ENCODE measurements around the gene SBNO2.

SBNO2 gene

DNA sequence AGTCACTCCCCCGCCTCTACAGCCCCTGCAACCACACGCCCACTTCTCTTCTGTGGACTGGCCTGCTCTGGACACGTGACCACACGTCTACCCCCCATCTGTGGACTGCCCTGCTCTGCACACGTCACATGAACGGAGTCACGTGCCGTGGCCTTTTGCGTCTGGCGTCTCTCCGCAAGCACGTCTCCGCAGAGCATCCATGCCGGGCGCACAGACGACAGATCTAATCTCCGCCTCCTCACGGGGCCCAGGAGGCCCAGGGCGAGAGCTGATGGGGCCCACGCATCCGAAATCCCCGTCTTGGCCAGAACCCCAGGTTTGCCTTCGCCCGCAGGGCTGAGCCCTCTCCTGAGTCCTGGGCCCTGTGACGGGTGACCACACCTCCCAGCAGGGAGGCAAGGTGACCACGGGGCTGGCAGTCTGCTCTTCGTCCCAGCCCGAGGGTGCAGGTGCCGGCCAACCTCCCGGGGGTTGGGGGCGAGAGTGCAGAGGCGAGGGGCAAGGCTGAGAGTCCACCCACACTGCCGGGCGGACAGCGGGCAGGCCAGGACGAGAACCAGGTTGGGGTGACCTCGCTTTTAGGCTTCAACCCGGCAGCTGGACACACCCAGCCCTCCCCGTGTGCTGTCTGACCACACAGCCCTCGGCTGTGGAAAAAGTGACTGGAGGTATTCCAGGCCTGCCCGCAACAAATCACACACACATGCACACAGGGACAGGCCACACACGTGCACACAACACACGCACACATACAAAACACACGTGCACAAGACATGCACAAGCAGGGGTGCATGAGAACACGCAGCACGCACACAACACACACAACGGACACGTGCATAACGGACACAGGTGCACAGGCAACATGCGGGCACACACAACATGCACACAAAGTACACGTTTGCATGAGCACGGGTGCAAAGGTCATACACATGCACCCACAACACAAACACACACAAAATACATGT lies 3.9 kb downstream of the SBNO2 start:
- no peak for DNase-seq (ENCODE audit: low read depth in 1 of 2, low spot score in 1 of 2)

DNA sequence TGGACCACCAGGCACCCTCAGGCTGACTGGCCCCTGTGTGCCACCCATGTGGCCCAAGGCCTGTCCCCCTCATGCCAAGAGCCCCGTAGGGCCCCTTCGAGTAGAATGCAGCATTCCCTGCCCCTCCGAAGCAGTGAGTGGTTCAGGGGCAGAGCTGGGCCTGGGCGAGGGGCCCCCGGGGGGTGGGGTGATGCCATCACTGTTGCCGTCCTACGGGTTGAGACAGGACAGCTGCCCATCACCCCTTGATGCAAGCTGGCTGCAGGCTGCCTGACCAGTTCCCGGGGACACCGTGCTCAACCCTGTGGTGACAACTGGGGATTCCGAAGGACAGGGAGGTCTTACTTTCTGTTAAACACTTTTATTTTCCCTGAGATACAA lies 4.7 kb downstream of the SBNO2 start:
- no peak for DNase-seq (ENCODE audit: low read depth in 1 of 2, low spot score in 1 of 2)

DNA sequence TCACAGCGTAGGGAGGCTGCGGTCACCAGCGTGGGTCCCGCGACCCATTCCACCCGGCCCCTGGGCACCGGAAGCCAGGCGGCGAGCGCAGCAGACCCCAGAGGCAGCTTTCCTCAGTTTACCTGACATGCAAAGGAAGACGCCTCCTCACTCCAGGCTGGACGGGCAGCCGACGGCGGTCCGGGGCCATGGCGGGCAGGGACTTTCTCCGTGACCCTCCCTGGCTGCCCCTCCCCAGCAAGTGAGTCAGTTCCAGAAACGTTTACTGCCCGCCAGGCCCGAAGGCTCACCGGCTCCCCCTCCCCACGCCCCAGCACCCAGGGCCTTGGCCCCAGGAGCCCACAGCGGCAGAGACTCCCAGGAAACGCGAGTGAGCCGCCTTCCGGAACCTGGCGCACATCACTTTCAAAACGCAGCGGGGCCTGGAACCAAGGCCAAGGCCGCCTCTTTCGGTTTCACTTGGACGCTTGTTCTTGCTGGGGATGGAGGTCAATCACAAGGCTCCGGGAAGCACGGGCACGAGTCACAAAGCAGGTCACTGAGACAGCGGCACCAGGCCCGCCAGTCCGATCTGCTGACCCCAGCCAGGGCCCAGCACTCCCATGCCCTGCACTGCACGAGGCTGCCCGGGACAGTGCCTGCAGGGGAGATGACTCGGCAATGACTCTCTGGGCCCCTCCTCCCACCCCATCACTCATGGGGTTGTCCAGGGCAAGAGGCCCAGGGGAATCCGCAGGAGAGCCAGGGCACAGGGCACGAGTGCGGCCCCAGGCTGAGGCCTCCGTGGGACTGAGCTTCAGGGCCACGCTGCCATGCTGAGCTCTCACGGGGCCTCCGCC lies 5.3 kb downstream of the SBNO2 start:
- DNase-seq (ENCODE audit: low read depth in 1 of 2, low spot score in 1 of 2) = no peak

DNA sequence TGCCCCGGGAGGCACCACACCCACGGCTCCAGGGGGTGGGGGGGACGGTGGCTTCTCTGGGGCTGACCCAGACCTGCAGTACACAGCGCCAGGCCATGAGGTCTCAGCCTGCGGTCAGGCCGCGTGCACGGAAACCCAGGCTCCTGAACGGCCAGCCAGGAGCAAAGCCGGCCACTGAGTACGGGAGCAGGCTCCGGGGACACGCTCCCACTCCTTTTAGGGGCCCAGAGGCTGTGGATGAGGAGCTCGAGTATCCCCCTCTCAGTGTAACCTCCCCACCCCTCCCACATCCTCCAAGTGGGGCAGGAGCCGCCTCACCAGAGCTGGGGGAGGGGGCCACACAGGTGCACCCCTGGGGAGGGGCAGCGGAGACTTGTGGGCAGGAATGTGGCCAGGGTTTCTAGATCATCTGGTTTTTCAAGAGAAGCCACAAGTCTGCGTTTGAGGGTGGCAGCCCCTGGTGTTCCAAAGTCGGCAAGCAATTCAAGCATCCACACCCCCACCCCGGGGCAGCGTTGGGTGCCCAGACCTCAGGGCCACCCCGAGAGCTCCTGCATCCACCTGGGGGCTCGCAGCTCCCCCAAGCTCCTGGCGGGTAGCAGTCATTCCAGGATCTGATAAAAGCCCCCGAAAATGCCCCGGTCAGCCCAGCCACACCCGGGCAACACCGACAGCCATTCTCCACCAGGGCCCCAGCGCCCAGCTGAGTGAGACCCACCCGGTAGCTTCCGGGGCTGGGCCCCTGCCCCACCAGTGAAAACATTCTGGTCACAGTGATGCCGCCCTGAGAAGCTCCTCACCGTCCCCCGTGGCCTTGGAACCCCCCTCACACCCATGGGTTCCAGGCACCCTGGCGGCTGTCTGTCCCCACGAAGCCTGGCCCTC lies 6.1 kb downstream of the SBNO2 start:
- no peak for DNase-seq (ENCODE audit: low read depth in 1 of 2, low spot score in 1 of 2)

DNA sequence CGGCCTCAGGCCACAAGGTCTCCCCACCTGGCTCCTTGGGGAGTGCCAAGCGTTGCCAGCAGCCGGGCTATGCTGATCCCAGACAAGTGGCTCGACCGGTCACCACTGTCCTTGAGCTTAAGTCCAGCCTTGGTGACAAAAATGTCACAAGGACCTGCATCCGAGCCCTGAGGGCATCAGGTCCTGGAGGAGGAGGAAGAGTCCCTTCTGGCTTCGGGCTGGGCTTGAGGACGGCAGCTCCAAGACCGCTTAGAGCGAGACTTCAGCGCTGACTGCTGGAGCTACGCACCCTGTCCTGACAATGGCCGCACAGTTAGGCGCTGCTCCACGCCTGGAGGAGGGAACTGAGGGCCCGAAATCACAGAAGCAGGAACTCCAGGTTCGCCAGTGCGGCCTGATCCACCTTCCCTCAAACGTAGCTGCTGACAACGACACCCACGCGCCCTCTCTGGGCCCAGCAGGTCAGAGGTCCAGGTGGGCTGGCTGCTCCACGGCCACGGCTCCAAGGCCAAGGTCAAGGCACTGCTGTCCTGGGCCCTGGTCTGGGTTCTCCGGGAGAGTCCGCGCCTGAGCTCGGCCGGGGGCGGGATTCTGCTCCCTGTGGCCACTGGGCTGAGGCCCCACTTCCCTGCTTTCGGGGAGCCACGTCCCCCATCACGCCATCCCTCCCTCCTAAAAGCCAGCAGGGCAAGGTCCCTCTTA lies 7.0 kb downstream of the SBNO2 start:
- DNase-seq (ENCODE audit: low read depth in 1 of 2, low spot score in 1 of 2) = no peak

DNA sequence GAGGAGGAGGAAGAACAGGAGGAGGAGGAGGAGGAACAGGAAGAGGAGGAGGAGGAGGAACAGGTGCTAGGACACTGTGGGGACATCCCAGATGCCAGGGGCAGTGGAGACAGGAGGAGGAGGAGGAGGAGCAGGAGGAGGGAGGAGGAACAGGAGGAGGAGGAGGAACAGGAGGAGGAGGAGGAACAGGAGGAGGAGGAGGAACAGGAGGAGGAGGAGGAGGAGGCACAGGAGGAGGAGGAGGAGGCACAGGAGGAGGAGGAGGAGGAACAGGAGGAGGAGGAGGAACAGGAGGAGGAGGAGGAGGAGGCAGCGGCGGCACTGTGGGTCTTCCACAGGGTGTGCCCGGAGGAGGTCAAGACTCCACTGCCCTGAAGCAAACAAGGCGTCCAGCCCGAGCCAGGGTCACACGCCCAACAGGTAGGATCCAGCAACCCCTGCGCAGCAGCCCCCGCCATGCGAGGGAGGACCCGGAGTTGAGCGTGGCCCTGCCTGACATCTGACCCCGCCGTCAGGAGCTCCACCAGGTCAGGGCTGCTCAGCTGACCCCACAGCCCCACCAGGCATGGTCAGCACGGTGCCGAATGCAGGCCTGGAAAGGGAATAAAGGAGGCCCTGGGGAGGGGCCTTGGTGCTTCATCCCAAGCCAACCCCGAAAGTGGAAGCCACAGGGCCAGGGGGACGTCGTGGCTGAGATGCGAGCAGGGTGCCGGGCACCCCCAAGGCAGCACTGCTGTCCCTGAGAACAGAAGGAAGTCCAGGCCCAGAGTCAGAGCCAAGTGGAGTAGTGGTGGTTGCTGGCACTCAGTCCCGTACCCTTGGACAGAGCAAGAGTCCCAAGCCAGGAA lies 9.2 kb downstream of the SBNO2 start:
- DNase-seq (ENCODE audit: low read depth in 1 of 2, low spot score in 1 of 2) = no peak

DNA sequence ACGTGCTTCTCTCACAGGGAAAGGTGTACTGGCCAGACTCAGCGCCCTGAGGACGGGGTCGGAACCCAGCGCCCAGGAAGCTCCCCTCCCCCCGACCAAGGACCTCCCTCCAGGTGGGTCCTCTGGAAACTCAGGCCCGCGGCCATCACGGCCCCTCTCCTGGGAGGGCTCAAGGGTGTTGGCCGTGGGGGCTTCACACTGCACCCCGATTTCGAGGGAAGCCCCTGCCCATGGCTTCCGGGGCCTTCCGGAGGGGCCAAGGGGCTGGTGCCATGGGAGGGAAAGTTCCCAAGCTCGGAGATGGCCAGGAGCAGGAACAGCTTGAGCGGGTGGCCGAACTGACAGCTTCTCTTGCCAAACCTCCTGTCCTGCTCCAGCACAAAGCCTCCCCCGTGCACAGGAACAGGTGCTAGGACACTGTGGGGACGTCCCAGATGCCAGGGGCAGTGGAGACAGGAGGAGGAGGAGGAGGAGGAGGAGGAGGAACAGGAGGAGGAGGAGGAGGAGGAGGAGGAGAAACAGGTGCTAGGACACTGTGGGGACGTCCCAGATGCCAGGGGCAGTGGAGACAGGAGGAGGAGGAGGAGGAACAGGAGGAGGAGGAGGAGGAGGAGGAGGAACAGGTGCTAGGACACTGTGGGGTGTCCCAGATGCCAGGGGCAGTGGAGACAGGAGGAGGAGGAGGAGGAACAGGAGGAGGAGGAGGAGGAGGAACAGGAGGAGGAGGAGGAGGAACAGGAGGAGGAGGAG lies 10.0 kb downstream of the SBNO2 start:
- DNase-seq (ENCODE audit: low read depth in 1 of 2, low spot score in 1 of 2) = no peak

DNA sequence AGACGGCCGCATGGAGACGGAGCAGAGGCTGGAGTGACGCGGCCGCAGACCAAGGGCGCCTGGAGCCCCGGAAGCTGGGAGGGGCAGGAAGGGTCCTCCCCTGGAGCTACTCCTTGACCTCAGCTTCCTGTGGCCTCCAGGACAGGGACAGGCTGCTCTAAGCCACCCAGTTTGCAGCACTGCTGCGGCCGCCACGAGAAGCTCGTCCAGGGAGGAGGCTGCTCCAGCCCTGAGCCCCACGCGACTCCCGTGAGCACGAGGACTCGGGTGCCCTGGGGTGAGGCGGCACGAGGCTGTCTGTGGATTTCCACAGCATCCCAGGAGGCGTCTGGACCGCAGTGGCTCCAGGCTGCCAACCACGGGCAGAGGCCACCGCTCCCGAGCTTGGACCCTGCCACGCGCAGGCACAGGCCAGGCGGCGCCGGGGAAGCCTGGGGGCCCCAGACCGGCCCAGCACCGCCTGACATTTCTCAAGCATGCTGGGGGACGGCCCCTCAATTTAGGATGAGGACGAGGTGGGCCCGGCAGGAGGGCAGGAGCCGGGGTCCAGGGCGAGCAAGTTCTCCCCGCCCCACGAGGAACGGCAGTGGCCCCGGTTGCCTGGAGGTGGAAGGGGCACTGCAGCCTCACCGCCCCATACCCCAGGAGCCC lies 10.7 kb downstream of the SBNO2 start:
- DNase-seq (ENCODE audit: low read depth in 1 of 2, low spot score in 1 of 2) = no peak

DNA sequence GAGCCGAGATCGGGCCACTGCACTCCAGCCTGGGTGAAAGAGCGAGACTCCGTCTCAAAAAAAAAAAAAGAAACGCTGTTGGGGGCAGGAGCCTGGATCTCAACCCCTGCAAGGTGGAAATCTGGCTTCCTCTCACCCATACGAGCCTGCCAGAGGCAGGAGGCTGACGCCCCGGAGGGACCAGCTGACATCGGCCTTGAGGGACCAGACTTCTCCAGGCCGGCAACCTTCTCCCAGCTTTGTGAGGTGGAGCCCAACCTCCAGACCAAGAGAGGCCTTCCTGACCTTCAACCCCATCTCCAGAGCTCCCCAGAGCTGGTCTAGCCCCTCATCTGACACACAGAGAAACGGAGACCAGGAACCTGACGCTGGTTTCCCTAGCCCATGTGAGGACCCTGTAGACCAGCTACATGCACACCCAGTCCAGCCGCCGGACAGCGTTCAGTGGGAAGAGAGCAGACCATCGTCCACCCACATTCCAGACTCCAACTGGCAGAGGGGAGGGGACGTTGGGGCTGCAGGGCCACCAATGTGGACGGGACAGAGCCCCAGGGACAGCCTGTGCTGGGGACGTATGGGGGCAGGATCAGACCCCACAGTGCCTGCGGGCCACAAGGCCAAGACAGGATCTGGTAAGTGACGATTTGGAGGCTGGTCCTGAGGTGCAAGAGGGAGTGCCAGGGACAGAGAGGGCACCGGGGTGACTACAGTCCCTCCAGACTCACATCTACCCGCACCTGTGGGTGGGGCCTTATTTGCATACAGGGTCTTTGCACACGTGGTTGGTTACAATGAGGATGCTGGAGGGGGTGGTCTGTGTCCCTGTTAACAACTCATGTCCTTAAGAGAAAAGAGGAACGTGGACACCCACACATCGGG lies 11.4 kb downstream of the SBNO2 start:
- no peak for DNase-seq (ENCODE audit: low read depth in 1 of 2, low spot score in 1 of 2)

DNA sequence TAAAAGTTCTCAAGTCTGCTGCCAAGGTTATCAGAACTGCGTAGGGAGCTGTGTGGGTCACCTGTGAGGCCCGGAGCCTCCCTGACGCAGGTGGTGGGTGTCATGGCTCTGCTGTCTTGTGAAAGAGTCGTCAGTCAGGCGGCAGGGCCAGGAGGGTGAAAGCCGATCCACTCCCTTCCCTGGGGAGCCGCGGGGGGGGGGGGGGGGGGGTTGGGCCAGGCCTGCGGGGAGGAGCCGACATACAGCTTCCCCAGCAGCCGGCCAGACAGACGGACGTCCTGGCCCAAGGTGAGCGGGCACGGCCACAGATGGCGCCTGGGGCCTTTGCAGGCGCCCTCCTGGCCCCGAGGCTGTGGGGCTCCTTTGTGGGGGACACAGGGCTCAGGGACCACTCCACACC lies 12.4 kb downstream of the SBNO2 start:
- no peak for DNase-seq (ENCODE audit: low read depth in 1 of 2, low spot score in 1 of 2)

DNA sequence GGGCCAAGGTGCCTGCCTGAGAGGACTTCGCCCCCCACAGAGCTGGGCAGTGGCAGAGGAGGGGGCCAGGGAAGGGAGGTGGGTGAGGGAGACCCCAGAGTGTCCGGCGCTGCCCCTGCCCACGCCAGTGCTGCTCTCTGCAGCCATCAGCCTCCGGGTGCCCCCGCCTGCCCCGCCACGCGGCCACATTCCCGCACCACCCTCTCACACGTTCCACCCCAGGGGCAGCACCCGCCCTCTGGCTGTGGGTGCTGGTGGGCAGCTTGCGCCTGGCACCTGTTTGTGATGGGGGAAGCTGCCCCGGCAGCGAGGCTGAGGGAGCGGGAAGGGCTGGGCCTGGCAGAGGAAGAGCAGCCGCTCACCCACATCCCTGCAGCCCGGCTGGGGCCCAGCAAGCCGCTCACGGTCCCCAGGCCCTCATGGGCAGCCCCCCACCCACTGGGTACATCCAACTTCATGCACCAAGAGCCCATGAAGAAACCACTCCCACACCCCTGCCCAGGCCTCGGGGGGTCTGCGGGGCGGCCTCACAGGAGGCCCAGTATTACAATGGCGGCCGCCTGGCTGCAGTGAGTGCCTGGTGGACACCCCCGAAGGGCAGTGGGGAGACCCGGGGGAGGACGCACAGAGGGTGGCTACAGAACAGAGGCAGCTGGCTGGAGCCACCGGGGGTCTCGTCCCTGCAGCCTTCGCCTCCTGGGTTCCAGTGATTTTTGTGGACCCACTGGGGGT lies 14.0 kb downstream of the SBNO2 start:
- DNase-seq (ENCODE audit: low read depth in 1 of 2, low spot score in 1 of 2) = no peak

DNA sequence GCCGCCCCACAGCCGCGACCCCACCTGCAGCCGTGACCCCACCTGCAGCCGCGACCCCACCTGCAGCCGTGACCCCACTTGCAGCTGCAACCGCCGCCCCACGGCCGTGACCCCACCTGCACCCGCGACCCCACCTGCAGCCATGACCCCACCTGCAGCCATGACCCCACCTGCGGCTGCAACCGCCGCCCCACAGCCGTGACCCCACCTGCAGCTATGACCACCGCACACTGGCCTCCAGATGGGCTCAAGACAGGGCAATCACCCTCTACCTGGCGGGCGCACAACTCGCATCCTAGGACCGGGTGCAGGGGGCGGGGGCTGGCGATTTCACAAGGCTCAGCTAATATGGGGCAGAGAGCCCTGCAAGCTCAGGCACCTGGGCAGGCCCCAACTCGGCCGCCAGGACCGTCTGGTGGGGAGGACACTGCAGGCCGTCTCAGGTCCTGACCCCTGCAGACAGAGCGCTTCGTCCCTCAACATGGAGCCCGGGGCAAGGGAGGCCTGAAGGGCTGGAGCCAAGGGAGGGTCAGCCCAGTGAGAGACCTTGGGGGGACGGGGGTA lies 15.1 kb downstream of the SBNO2 start:
- DNase-seq (ENCODE audit: low read depth in 1 of 2, low spot score in 1 of 2) = no peak

DNA sequence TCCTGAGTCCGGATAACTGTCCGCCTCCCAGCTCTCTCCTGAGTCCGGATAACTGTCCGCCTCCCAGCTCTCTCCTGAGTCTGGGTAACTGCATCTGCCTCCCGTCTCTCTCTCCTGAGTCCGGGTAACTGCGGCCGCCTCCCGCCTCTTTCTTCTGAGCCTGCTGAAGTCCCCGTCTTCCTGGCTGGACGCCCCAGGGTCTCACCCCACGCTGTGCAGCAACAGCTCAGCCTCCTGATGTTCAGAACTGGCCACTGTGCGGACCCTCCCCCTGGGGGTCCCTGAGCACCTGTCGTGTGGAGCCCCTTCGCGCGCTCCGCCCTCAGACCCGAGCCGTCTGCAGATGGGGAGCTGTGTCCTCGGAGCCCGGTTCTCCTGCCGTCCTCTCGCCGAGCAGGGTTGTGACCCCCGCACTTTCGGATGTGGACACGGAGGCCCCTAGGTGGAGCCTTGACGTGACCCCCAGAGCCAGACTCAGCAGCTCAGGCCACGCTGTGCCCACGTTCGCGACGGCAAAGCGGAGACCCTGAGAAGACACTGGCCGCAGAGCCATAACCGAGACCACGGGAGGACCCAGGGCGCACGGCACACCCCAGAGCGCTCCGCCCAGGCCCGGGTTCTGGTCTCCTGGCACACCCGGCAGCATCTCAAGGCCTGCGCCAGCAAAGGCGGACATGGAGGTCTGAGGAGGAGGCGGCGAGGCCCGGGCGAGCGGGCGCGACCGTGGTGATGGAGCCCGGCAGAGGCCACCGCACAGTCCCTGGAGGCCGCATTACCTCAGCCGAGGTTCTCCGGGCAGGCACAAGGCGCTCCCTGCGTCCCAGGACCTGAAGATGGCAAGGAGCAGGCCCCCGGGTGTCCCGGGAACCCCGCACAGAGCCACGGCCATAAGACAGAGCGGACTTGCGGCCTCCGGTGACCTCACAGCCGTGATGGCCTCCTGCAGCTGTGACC lies 15.9 kb downstream of the SBNO2 start:
- no peak for DNase-seq (ENCODE audit: low read depth in 1 of 2, low spot score in 1 of 2)

DNA sequence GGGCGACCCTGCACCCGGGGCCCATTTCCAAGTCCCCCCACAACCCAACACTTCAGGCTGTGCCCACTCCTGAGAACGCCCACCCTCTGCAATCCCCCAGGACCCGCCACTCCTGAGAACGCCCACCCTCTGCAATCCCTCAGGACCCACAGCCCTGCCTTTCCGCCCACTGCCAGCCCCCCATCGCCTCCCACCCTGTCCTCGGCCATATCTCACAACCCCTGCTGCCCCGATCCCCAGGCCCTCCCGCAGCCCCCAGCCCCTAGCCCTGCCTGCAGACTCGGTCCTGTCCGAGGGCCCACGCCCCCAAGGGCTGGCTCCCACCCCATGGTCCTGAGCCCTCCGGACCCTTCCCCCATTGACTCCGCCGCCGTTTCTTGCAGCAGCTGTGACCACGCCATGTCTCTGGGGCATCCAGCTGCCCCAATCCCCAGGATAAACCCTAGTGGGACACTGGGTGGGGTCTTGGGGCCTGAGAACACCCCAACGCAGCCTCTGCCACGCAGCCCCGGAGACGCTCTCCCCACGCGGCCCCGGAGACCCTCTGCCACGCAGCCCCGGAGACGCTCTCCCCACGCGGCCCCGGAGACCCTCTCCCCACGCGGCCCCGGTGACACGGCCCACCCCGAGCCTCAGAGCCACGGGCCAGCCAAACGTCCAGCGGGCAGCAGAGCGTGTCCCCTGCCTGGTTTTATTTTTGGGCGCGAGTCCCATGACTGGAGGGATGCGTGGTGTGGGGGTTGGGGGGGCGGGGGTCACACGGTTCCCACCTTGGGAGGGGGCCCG lies 17.0 kb downstream of the SBNO2 start:
- no peak for DNase-seq (ENCODE audit: low read depth in 1 of 2, low spot score in 1 of 2)
